SK-N-MC (cell line): Measurements from ENCODE around the gene CYRIA.

Experiments used
- EZH2 ChIP-seq: fragments of 200-600 bp; sonication (generic); IDR thresholded peaks from one replicate; pipeline ENCODE4 v1.6.1; 2017; ENCODE audit warnings: antibody characterized with exemption
- FOXP2 ChIP-seq: optimal IDR thresholded peaks from 2 replicates; pipeline ENCODE3; 2011; ENCODE audit warnings: mild to moderate bottlenecking, moderate library complexity; ENCODE audit not compliant: insufficient read depth; ENCODE audit errors: extremely low read length, control extremely low read depth
- POLR2AphosphoS5 ChIP-seq: IDR thresholded peaks from 2 replicates; pipeline ENCODE4 v1.6.1; 2012; ENCODE audit warnings: mild to moderate bottlenecking, low read depth, low read length, borderline replicate concordance

DNA sequence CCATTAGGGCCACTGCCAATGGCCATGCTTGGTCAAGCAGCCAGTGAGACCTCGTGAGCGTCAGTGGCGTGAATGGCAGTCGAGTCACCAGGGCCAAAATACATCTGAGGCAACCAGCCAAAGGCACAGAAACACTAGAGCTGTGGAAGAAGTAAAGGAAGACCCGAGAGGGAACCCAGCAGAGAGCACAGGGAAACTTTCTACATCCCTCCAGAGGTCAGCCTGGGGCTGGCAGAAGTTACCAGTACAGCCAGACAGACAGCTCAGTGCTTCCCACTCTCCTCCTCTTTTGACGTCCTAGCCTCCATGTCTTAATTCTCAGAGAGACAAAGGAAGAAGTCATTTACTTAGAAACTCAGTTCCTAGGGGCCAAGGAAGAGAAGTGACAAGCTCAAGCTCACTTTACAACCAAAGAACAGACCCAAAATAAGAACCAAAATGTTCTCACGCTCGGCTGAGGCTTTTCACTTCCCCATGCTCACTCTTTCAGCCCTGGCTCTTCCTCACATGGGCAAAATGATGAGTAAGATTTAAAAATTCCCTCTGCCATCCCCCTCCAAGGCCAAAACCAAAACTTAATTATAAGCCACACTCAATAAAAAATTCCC lies 8.7 kb downstream of the CYRIA start:
- TF ChIP-seq EZH2 (no peak), POLR2AphosphoS5 (no peak), FOXP2 (no peak)
